Uterus (tissue), 2 donors: ENCODE results near the gene VAV3.

ENCODE experiments used
- POLR2A ChIP-seq, 2 donors: fragments of 450-650 bp; IDR thresholded peaks; one replicate each; pipeline ENCODE4 v1.6.1; 2016; ENCODE audit warnings: antibody characterized with exemption in 2 of 2, mild to moderate bottlenecking in 1 of 2, moderate library complexity in 1 of 2
- TF ChIP-seq, protein P1 (sequence below), 4 experiments: fragments of 200-600 bp in 2 of 4; fragments of 450-650 bp in 2 of 4; sonication (generic) in 2 of 4; IDR thresholded peaks; one replicate each; pipeline ENCODE4 v1.5.1; 2016 to 2019; ENCODE audit warnings: antibody characterized with exemption in 4 of 4, mild to moderate bottlenecking in 2 of 4, moderate library complexity in 1 of 4

GRCh38 chr1:107575226-107575625 is 389.8 kb downstream of the VAV3 start:
- TF ChIP-seq POLR2A (IDR thresholded peaks at IDR 0.05): no peak
- TF ChIP-seq, protein P1, sequence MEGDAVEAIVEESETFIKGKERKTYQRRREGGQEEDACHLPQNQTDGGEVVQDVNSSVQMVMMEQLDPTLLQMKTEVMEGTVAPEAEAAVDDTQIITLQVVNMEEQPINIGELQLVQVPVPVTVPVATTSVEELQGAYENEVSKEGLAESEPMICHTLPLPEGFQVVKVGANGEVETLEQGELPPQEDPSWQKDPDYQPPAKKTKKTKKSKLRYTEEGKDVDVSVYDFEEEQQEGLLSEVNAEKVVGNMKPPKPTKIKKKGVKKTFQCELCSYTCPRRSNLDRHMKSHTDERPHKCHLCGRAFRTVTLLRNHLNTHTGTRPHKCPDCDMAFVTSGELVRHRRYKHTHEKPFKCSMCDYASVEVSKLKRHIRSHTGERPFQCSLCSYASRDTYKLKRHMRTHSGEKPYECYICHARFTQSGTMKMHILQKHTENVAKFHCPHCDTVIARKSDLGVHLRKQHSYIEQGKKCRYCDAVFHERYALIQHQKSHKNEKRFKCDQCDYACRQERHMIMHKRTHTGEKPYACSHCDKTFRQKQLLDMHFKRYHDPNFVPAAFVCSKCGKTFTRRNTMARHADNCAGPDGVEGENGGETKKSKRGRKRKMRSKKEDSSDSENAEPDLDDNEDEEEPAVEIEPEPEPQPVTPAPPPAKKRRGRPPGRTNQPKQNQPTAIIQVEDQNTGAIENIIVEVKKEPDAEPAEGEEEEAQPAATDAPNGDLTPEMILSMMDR (IDR thresholded peaks at IDR 0.05): no peak
